ENCODE measurements around the gene ASIC1. TPM values are rescaled to one million over a fixed set of nuclear protein-coding genes. Genes with fewer than 3 reads are reported as not detected.

Gene ASIC1
- total and polyA plus RNA-seq, 2 experiments from 2014 or later, result 0.76 to 1.5 TPM

DNA sequence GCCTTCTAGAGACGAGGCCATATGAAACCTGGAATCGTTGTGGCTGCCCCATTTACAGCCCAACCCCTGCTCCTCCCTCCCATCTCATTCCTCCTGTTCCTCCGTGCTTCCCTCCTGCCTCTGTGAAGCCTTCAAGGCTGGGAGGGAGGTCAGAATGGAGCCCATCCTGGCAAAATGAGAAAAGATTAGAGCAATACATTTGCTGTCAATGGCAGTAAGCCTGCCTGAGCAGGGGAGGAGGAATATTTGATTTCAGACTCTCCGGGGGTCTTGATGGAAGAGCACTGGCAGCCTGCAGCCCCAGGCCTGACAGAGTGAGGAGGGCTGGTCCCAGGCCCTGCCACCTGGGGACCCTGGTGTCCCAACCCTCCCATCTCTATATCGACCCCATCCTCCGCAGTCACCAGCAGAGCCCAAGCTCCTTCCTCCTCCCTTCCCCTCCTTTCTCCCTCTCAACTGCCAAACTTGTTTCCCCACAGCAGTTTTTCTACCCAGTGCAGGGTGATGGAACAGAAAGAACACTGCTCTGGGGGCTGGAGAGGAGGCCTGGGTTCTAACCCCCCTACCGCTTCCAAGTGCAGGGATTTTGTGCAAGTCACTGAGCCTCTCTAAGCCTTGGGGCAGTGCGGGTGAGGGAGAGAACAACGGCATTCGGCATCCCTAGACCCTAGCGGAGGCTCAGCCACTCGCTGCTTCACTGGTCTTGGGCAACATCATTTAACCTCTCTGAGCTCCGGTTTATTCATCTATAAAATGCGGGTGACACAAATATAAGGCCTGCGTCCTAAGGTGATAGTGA is 16.1 kb upstream of the ASIC1 start:
- Histone ChIP-seq H3F3A (replicated peaks; ENCODE audit: low read depth) (no peaks in the 10 kb centered on the region), H4K20me1 (replicated peaks; ENCODE audit: insufficient read depth) (no peaks in the 10 kb centered on the region), H3K27ac (ENCODE audit: low read depth) (no peak overlapping the region), H3K9me2 (ENCODE audit: insufficient read depth) (no peaks in the 10 kb centered on the region), H3K36me3 (ENCODE audit: insufficient read depth) (no peaks in the 10 kb centered on the region), H3K79me2 (replicated peaks; ENCODE audit: insufficient read depth) (no peaks in the 10 kb centered on the region), H3K4me3 (no peak overlapping the region), H3K27me3 (ENCODE audit: insufficient read depth) (peaks cover 8% of the 10 kb centered on the region; the same call in 1 of the 2 replicates), H2AFZ (no peak overlapping the region), H3K4me1 (ENCODE audit: insufficient read depth) (no peaks in the 10 kb centered on the region), H3K4me2 (no peak overlapping the region)
- peak; percentile 11; the same call in 1 of the 3 replicates for ATAC-seq
- Mint-ChIP-seq H3K9me3 (no peaks in the 10 kb centered on the region), H3K27ac (no peak overlapping the region), H3K27me3 (ENCODE audit: insufficient read depth, low read depth, poor library complexity) (peaks cover 11% of the 10 kb centered on the region), H3K4me1 (no peaks in the 10 kb centered on the region; the same call in 2 of the 3 replicates), H3K36me3 (ENCODE audit: low read depth) (no peaks in the 10 kb centered on the region), H3K4me3 (no peak overlapping the region)
- no peak for DNase-seq (ENCODE audit: low spot score)
- TF ChIP-seq, protein P1, sequence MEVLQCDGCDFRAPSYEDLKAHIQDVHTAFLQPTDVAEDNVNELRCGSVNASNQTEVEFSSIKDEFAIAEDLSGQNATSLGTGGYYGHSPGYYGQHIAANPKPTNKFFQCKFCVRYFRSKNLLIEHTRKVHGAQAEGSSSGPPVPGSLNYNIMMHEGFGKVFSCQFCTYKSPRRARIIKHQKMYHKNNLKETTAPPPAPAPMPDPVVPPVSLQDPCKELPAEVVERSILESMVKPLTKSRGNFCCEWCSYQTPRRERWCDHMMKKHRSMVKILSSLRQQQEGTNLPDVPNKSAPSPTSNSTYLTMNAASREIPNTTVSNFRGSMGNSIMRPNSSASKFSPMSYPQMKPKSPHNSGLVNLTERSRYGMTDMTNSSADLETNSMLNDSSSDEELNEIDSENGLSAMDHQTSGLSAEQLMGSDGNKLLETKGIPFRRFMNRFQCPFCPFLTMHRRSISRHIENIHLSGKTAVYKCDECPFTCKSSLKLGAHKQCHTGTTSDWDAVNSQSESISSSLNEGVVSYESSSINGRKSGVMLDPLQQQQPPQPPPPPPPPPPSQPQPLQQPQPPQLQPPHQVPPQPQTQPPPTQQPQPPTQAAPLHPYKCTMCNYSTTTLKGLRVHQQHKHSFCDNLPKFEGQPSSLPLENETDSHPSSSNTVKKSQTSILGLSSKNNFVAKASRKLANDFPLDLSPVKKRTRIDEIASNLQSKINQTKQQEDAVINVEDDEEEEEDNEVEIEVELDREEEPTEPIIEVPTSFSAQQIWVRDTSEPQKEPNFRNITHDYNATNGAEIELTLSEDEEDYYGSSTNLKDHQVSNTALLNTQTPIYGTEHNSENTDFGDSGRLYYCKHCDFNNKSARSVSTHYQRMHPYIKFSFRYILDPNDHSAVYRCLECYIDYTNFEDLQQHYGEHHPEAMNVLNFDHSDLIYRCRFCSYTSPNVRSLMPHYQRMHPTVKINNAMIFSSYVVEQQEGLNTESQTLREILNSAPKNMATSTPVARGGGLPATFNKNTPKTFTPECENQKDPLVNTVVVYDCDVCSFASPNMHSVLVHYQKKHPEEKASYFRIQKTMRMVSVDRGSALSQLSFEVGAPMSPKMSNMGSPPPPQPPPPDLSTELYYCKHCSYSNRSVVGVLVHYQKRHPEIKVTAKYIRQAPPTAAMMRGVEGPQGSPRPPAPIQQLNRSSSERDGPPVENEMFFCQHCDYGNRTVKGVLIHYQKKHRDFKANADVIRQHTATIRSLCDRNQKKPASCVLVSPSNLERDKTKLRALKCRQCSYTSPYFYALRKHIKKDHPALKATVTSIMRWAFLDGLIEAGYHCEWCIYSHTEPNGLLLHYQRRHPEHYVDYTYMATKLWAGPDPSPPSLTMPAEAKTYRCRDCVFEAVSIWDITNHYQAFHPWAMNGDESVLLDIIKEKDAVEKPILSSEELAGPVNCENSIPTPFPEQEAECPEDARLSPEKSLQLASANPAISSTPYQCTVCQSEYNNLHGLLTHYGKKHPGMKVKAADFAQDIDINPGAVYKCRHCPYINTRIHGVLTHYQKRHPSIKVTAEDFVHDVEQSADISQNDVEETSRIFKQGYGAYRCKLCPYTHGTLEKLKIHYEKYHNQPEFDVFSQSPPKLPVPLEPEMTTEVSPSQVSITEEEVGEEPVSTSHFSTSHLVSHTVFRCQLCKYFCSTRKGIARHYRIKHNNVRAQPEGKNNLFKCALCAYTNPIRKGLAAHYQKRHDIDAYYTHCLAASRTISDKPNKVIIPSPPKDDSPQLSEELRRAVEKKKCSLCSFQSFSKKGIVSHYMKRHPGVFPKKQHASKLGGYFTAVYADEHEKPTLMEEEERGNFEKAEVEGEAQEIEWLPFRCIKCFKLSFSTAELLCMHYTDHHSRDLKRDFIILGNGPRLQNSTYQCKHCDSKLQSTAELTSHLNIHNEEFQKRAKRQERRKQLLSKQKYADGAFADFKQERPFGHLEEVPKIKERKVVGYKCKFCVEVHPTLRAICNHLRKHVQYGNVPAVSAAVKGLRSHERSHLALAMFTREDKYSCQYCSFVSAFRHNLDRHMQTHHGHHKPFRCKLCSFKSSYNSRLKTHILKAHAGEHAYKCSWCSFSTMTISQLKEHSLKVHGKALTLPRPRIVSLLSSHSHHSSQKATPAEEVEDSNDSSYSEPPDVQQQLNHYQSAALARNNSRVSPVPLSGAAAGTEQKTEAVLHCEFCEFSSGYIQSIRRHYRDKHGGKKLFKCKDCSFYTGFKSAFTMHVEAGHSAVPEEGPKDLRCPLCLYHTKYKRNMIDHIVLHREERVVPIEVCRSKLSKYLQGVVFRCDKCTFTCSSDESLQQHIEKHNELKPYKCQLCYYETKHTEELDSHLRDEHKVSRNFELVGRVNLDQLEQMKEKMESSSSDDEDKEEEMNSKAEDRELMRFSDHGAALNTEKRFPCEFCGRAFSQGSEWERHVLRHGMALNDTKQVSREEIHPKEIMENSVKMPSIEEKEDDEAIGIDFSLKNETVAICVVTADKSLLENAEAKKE (CRISPR knock-in tag; IDR thresholded peaks at IDR 0.05), result no peak
- TF ChIP-seq STAT1 (IDR thresholded peaks at IDR 0.05; ENCODE audit: unreplicated experiment), result no peak
- TF ChIP-seq, protein P2, sequence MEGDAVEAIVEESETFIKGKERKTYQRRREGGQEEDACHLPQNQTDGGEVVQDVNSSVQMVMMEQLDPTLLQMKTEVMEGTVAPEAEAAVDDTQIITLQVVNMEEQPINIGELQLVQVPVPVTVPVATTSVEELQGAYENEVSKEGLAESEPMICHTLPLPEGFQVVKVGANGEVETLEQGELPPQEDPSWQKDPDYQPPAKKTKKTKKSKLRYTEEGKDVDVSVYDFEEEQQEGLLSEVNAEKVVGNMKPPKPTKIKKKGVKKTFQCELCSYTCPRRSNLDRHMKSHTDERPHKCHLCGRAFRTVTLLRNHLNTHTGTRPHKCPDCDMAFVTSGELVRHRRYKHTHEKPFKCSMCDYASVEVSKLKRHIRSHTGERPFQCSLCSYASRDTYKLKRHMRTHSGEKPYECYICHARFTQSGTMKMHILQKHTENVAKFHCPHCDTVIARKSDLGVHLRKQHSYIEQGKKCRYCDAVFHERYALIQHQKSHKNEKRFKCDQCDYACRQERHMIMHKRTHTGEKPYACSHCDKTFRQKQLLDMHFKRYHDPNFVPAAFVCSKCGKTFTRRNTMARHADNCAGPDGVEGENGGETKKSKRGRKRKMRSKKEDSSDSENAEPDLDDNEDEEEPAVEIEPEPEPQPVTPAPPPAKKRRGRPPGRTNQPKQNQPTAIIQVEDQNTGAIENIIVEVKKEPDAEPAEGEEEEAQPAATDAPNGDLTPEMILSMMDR (conservative IDR thresholded peaks at IDR 0.05; ENCODE audit: low read depth in 2 of 2), result no peak
